T47D (cell line): ENCODE results near the gene BPHL.
"Not testable (repeated sequence)": the region's sequence is repeated elsewhere in the genome, so short reads cannot be mapped to it uniquely, and the experiment has no call there.

Source experiments
- DNase-seq, 2 experiments: peaks; one replicate each; pipeline versions ENCODE4 v3.0.0 to v3.0.0-alpha.2; 2011 to 2012; ENCODE audit warnings: low read depth in 1 of 2, low spot score in 1 of 2
- JUND ChIP-seq: IDR thresholded peaks from 2 replicates; pipeline ENCODE4 v1.6.1; 2012; ENCODE audit warnings: low read depth
- in situ Hi-C: cut with HindIII; loops from 2 replicates; pipeline ENCODE4 v1.10.0; 2016; ENCODE audit warnings: low sequenced_read_pairs, low pct_unique_long_range_greater_than_20kb

Gene BPHL

DNA sequence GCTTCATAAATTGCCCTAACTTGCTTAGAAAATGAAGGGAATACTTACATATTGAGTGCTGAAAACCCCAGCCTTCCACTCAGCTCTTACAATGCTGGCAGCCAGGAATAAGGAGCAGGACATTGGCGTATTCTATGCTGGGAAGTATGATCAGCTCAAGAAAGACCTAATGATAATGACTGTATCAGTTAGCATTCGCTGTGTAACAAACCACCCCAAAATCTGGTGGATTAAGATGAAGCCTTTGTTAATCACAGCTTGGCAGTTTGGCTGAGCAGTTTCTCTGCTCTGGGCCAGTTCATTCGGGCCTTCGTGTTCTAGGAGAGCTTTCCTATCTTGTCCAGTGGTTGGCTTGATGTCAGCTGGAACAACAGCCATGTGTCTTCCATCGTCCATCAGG, 72.3 kb downstream of the BPHL start:
- no peak for DNase-seq
- TF ChIP-seq JUND, result no peak
- in situ Hi-C loops, result no loop called here

DNA sequence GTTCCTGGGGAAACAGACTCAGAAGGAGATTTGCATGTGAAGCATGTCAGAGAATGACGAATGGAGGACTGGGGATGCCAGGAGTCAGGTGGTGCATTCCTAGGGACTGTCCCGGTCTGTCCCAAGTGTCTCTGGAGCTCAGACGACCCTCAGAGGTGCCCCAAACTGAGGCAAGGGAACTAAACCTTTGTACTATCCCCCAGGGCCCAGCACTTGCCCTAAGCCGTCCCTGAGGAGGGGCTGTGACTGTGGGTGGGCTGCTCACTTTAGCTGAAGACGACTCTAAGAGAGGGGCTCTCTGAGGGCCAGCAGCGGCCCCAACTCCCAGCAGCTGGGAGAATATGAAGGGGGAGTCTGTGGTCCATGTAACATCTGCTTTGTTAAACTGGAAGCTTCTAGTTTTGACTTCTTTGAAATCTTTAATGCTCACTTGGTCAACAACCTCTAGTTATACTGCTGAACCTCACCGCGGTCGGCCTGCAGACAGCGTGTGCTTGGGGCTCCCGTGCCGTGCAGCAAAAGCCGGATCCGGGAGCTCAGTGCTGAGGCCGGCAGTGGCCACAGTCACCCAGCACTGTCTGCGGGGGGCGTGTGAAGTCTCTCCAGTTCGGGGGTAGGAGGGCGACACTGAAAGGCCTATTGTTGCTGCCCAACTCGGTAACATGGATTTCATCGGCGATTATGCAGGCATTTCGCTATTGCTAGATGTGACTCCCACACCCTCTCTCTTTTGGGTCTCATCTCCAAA, 74.8 kb downstream of the BPHL start:
- in situ Hi-C loops, result no loop called here
- no peak for TF ChIP-seq JUND
- no peak for DNase-seq

DNA sequence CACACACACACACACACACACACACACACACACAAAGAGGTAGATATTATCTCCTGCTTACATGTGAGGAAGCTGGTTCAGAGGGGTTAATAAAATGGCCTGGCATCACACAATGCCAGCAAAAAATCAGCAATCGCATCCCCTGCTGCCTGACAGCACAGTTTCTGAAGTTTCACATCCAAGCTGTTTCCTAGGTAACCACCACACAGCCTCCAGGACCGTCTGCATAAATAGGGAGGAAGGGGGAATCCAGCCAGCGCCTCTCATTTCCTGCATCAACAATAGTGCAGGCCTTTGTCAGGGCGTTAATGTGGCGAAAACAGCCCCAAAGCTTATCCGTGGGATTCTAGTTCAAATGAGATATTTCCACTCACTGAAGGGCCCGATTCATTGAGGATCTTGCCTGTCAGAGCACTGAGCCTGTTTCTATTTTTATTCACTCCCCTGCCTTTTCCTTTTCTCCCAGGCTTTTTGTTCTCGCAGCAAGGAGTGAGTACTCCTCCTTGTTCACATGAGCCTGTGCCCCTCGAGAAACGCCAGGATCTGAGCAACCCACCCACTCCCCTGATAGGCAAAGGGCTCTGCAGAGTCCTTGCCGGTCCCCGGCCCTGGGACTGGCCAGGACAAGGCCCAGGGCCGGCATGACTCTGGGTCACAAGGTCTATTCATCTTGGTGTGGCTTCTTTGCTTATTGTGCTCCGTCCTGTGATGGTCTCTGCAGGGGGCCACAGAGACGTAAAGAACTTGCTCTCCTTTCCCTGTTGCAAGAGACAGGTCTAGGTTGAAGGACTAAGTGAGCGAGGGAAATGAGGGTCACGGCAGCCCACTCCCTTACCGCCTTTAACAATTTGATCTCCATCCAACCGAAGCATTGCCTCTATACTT, 76.3 kb downstream of the BPHL start:
- no peak for TF ChIP-seq JUND
- in situ Hi-C loops, result no loop called here
- no peak for DNase-seq

DNA sequence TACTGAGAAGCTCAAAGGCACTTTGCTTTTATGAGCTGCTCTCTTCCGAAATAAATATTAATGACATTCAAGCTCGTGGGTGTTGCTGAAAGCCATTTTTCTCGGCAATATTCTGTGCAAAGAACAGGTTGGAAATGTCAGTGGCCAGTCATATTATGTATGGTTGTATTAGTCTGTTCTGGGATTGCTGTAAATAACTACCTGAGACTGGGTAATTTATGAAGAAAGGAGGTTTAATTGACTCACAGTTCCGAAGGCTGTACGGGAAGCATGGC, 76.8 kb downstream of the BPHL start:
- DNase-seq, result no peak
- no peak for TF ChIP-seq JUND
- in situ Hi-C loops, result no loop called here

DNA sequence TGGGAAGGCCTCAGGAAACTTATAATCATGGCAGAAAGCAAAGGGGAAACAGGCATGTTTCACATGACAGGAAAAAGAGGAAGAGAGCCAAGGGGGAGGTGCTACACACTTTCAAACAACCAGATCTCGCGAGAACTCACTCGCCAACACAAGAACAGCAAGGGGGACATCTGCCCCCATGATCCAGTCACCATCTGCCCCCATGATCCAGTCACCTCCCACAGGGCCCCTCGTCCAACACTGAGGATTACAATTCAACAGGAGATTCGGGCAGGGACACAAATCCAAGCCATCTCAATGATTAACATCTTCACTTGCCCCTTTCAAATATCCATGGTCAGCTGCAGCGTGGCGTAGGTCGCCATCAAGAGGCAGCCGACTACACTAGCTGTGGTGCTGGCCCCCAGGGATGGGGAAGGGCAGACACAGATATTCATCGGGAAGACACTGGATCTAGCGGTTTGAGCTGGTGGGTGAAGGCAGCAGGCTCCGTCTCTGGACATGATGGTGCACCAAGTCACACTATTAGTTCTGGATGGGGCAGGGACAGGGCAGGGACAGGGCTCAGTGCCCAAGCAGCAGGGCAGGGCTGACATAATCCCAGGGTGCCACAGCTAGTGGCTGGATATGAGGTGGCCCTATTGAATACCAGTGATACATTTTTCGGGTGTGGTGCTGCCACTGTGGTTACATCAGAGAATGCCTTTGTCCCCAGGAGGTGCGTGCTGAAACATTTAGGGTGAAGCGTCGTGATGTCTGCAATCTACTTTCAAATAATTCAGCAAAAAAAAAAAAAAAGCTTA, 77.4 kb downstream of the BPHL start:
- in situ Hi-C loops, result no loop called here
- DNase-seq, result no peak
- TF ChIP-seq JUND, result no peak

DNA sequence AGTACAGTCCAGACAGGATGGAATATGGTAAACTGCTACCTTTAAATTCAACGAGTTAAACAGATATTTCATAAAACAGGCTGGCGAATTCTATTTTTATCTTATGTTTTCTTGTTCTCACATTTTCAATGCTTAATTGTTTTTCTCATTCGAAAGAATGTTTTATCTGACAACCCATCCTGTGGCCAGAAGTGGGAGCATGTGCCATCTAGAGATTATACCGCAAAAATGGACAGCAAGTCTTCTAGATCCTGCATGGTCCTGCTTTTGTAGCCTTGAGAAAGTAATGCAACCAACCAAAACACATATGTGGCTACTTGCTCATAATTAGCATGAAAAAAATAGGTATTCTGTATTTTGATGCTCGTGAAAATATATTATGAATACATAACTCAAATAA, 78.3 kb downstream of the BPHL start:
- in situ Hi-C loops, result no loop called here
- DNase-seq, result no peak
- no peak for TF ChIP-seq JUND

DNA sequence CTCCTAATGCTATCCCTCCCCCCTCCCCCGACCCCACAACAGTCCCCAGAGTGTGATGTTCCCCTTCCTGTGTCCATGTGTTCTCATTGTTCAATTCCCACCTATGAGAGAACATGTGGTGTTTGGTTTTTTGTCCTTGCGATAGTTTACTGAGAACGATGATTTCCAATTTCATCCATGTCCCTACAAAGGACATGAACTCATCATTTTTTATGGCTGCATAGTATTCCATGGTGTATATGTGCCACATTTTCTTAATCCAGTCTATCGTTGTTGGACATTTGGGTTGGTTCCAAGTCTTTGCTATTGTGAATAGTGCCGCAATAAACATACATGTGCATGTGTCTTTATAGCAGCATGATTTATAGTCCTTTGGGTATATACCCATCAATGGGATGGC, 79.2 kb downstream of the BPHL start:
- not testable (repeated sequence) for DNase-seq

DNA sequence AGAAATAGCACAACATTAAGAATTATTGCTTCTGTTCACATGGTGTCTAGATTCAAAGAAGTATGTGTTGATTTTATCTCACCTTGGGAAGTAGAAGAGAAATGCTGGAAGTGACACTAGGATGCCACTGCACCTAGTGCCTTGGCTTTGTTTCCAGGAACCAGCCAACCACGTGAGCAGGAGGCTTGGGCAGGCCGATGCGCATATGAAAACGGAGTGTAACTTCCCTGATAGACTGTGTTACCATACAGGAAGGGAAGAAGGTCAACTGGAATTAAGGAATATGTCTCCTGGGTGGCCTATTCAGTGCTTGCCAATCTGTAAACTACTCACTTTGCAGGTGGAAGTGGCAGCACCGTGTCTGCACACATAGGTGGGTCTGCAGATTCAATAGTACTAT, 80.9 kb downstream of the BPHL start:
- no peak for DNase-seq
- in situ Hi-C loops, result no loop called here
- no peak for TF ChIP-seq JUND

More for the DNA sequence above, 79.2 kb downstream of the BPHL start:
- in situ Hi-C loops, result not testable (repeated sequence)

DNA sequence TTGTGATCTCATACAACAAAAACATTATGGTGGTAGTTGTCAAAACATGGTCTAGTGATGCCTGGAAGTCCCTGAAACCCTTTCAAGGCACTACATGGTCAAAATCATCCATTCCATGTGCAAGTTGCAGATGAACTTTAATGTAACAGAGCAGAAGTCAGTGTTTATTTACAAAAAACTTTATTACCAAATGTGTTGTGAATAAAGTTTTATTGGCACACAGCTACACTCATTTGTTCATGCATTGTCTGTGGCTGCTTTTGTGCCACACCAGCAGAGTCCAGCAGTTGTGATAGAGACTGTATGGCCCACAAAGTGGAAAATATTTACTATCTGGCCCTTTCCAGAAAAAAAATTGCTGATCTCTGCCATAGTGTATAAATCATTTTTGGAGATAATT, 82.2 kb downstream of the BPHL start:
- no peak for DNase-seq
- in situ Hi-C loops, result no loop called here
- TF ChIP-seq JUND, result no peak

DNA sequence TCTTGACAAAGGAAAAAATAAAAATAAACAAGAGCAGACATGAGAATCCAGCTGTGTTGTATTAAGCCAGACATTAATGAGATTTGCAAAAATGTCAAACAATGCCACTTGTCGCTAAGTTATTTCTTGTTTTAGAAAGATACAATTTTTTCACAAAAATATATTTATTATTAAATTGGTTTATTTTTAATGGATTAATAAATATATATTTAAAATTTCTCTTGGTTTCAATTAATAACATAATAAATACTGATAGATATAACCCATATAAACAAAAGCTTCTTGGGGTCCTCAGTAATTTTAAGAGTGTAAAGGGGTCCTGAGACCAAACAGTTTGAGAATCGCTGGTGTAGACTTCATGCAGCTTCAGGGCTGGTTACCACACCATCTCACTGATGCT, 82.9 kb downstream of the BPHL start:
- TF ChIP-seq JUND, result no peak
- no peak for DNase-seq
- in situ Hi-C loops, result no loop called here
